Measurements from ENCODE around the gene FHAD1.

The FHAD1 gene

GRCh38 chr1:15246960-15247614 is at the start of gene FHAD1:
Gene FHAD1 (plus strand): TSS chr1:15247223. CDS start chr1:15251785, 4,562 bp downstream.
- peak; percentile 72 for DNase-seq

GRCh38 chr1:15197591-15198447 is 49.2 kb upstream of the FHAD1 start:
- DNase-seq = no peak

GRCh38 chr1:15198684-15199083 is 48.3 kb upstream of the FHAD1 start:
- DNase-seq = no peak

- no peak for DNase-seq
Observed at GRCh38 chr1:15201221-15201620, 45.8 kb upstream of the FHAD1 start.

GRCh38 chr1:15201849-15202551 is 45.0 kb upstream of the FHAD1 start:
- no peak for DNase-seq

GRCh38 chr1:15204931-15205330 is 42.1 kb upstream of the FHAD1 start:
- no peak for DNase-seq

- DNase-seq = no peak
Observed at GRCh38 chr1:15205586-15206346, 41.3 kb upstream of the FHAD1 start.

- no peak for DNase-seq
Observed at GRCh38 chr1:15206418-15207030, 40.5 kb upstream of the FHAD1 start.

GRCh38 chr1:15207031-15207828 is 39.8 kb upstream of the FHAD1 start:
- no peak for DNase-seq

- DNase-seq = no peak
Observed at GRCh38 chr1:15207829-15208429, 39.1 kb upstream of the FHAD1 start.

- DNase-seq = no peak
Observed at GRCh38 chr1:15210651-15211375, 36.2 kb upstream of the FHAD1 start.

GRCh38 chr1:15211424-15211823 is 35.6 kb upstream of the FHAD1 start:
- DNase-seq = no peak

- no peak for DNase-seq
Observed at GRCh38 chr1:15212216-15212953, 34.6 kb upstream of the FHAD1 start.

- no peak for DNase-seq
Observed at GRCh38 chr1:15212954-15213291, 34.1 kb upstream of the FHAD1 start.

- no peak for DNase-seq
Observed at GRCh38 chr1:15213341-15213821, 33.6 kb upstream of the FHAD1 start.

GRCh38 chr1:15214527-15214926 is 32.5 kb upstream of the FHAD1 start:
- no peak for DNase-seq

GRCh38 chr1:15215116-15215515 is 31.9 kb upstream of the FHAD1 start:
- no peak for DNase-seq

- no peak for DNase-seq
Observed at GRCh38 chr1:15217654-15218053, 29.4 kb upstream of the FHAD1 start.
